H1 (cell line): ENCODE measurements around the gene FHAD1. TPM values are rescaled to one million over a fixed set of nuclear protein-coding genes. Genes with fewer than 3 reads are reported as not detected.

Experiments
- CTCF ChIA-PET: fragments of 300-600 bp; sonication (Branson Sonifier 250); formaldehyde crosslinking; loops from one replicate; lab custom pipeline; 2021; ENCODE audit not compliant: partially characterized antibody; lab: Charles Lee
- POLR2A ChIA-PET: fragments of 300-600 bp; sonication (Branson Sonifier 250); formaldehyde crosslinking; loops from one replicate; lab custom pipeline; 2021; ENCODE audit warnings: inconsistent platforms; ENCODE audit not compliant: partially characterized antibody; lab: Charles Lee
- DNase-seq, 2 experiments: peaks; one replicate each; pipeline versions ENCODE4 v3.0.0 to v3.0.0-alpha.2; 2010 to 2022; ENCODE audit warnings: low spot score in 2 of 2, low read depth in 1 of 2, mixed read lengths in 1 of 2
- FAIRE-seq: peaks from 2 replicates; lab custom pipeline; 2011; peaks lifted over from hg19 to GRCh38; lab: Jason Lieb, UNC
- H2AFZ ChIP-seq: 2 replicates; pipeline ENCODE4 v1.8.1; 2012; ENCODE audit warnings: low read length, inconsistent platforms
- H2AK5ac ChIP-seq: 2 replicates; pipeline ENCODE4 v1.6.1; 2013; ENCODE audit warnings: low read depth, low read length
- H2BK120ac ChIP-seq: replicated peaks from 2 replicates; pipeline ENCODE3; 2013; ENCODE audit warnings: low read depth, low read length, inconsistent platforms
- H2BK12ac ChIP-seq: 2 replicates; pipeline ENCODE4 v1.6.1; 2013; ENCODE audit warnings: low read depth, low read length
- H2BK15ac ChIP-seq: 2 replicates; pipeline ENCODE4 v1.6.1; 2013; ENCODE audit warnings: low read length
- H2BK20ac ChIP-seq: 2 replicates; pipeline ENCODE4 v1.6.1; 2013; ENCODE audit warnings: low read length
- H2BK5ac ChIP-seq: 2 replicates; pipeline ENCODE4 v1.6.1; 2013; ENCODE audit warnings: low read depth, low read length
- H3K14ac ChIP-seq: 2 replicates; pipeline ENCODE4 v1.6.1; 2013; ENCODE audit warnings: inconsistent platforms; ENCODE audit not compliant: insufficient read length
- H3K18ac ChIP-seq: 2 replicates; pipeline ENCODE4 v1.6.1; 2013; ENCODE audit warnings: low read length; ENCODE audit errors: extremely low read depth
- H3K23ac ChIP-seq: 2 replicates; pipeline ENCODE4 v1.6.1; 2013; ENCODE audit warnings: inconsistent platforms; ENCODE audit not compliant: insufficient read length
- H3K23me2 ChIP-seq: 2 replicates; pipeline ENCODE4 v1.6.1; 2013; ENCODE audit warnings: low read depth, low read length
- H3K27ac ChIP-seq: 2 replicates; pipeline ENCODE4 v1.6.1; 2011; ENCODE audit warnings: low read depth, low read length, inconsistent platforms
- H3K27me3 ChIP-seq, 4 experiments: replicated peaks in 1 of 4; 1 replicate in 1 of 4; 2 replicates in 3 of 4; pipeline versions ENCODE4 v1.6.1 to v1.8.1; 2011 to 2013; ENCODE audit warnings: low read length in 3 of 4, mild to moderate bottlenecking in 3 of 4, inconsistent platforms in 2 of 4, mixed read lengths in 2 of 4, moderate library complexity in 1 of 4; ENCODE audit not compliant: control insufficient read depth in 3 of 4, insufficient read depth in 3 of 4; ENCODE audit errors: extremely low read depth in 1 of 4
- H3K36me3 ChIP-seq, 4 experiments: 2 replicates each; pipeline versions ENCODE4 v1.6.1 to v1.8.1; 2011 to 2013; ENCODE audit warnings: mild to moderate bottlenecking in 4 of 4, low read length in 3 of 4, moderate library complexity in 2 of 4, control low read depth in 1 of 4, inconsistent platforms in 1 of 4; ENCODE audit not compliant: insufficient read depth in 4 of 4, control insufficient read depth in 2 of 4
- H3K4ac ChIP-seq: replicated peaks from 2 replicates; pipeline ENCODE3; 2013; ENCODE audit warnings: low read length, low read depth, mixed read lengths, inconsistent platforms; ENCODE audit not compliant: insufficient read length
- H3K4me1 ChIP-seq, 4 experiments: replicated peaks in 1 of 4; 1 replicate in 1 of 4; 2 replicates in 3 of 4; pipeline versions ENCODE4 v1.6.1 to v1.8.1; 2011 to 2013; ENCODE audit warnings: low read length in 3 of 4, inconsistent platforms in 2 of 4, mixed read lengths in 1 of 4; ENCODE audit not compliant: insufficient read depth in 4 of 4, control insufficient read depth in 3 of 4
- H3K4me2 ChIP-seq, 2 experiments: 2 replicates each; pipeline versions ENCODE4 v1.6.1 to v1.8.1; 2011 to 2013; ENCODE audit warnings: low read depth in 2 of 2, low read length in 2 of 2, control low read depth in 1 of 2, inconsistent platforms in 1 of 2, mild to moderate bottlenecking in 1 of 2; ENCODE audit not compliant: insufficient read depth in 1 of 2
- H3K4me3 ChIP-seq, 4 experiments: fragments of 200-600, 300-600 bp in 1 of 4; sonication (generic), shearing (Covaris generic), sonication (Bioruptor Twin) in 1 of 4; 2 replicates each; pipeline versions ENCODE4 v1.5.1 to v1.8.1; 2011 to 2016; ENCODE audit warnings: low read length in 4 of 4, low read depth in 3 of 4, control low read depth in 2 of 4, inconsistent platforms in 2 of 4, mild to moderate bottlenecking in 2 of 4, mixed read lengths in 1 of 4, moderate library complexity in 1 of 4; ENCODE audit not compliant: insufficient read depth in 2 of 4; ENCODE audit errors: extremely low read depth in 1 of 4
- H3K56ac ChIP-seq: replicated peaks from 2 replicates; pipeline ENCODE3; 2013; ENCODE audit warnings: low read depth, mild to moderate bottlenecking, mixed read lengths, low read length, inconsistent platforms; ENCODE audit not compliant: insufficient read length
- H3K79me1 ChIP-seq: 2 replicates; pipeline ENCODE4 v1.6.1; 2013; ENCODE audit warnings: low read depth, low read length, control low read depth
- H3K79me2 ChIP-seq, 2 experiments: 2 replicates each; pipeline versions ENCODE4 v1.6.1 to v1.8.1; 2012 to 2013; ENCODE audit warnings: low read length in 2 of 2, mild to moderate bottlenecking in 2 of 2, inconsistent platforms in 1 of 2; ENCODE audit not compliant: insufficient read depth in 2 of 2, control insufficient read depth in 1 of 2
- H3K9ac ChIP-seq, 4 experiments: replicated peaks in 1 of 4; 1 replicate in 1 of 4; 2 replicates in 3 of 4; pipeline versions ENCODE4 v1.6.1 to v1.8.1; 2011 to 2013; ENCODE audit warnings: low read depth in 3 of 4, low read length in 3 of 4, control low read depth in 2 of 4, mild to moderate bottlenecking in 2 of 4, moderate library complexity in 2 of 4, inconsistent platforms in 1 of 4; ENCODE audit errors: extremely low read depth in 1 of 4
- H3K9me3 ChIP-seq, 2 experiments: 2 replicates each; pipeline versions ENCODE4 v1.6.1 to v1.8.1; 2012 to 2013; ENCODE audit warnings: mild to moderate bottlenecking in 2 of 2, moderate library complexity in 2 of 2, control low read depth in 1 of 2, inconsistent platforms in 1 of 2, low read depth in 1 of 2, low read length in 1 of 2, mixed read lengths in 1 of 2; ENCODE audit not compliant: insufficient read depth in 2 of 2
- H4K20me1 ChIP-seq, 2 experiments: replicated peaks in 1 of 2; 2 replicates each; pipeline versions ENCODE3 to v1.8.1; 2011 to 2013; ENCODE audit warnings: inconsistent platforms in 2 of 2, low read length in 2 of 2, mild to moderate bottlenecking in 1 of 2; ENCODE audit not compliant: insufficient read depth in 2 of 2, control insufficient read depth in 1 of 2
- H4K5ac ChIP-seq: 2 replicates; pipeline ENCODE4 v1.6.1; 2013; ENCODE audit warnings: low read length, low read depth, mixed read lengths, inconsistent platforms; ENCODE audit not compliant: insufficient read length
- H4K8ac ChIP-seq: 2 replicates; pipeline ENCODE4 v1.8.0; 2013; ENCODE audit warnings: mild to moderate bottlenecking, moderate library complexity, low read length, inconsistent platforms; ENCODE audit not compliant: insufficient read depth; ENCODE audit errors: extremely low read depth
- H4K91ac ChIP-seq: replicated peaks from 2 replicates; pipeline ENCODE3; 2013; ENCODE audit warnings: low read length, mixed read lengths, inconsistent platforms; ENCODE audit not compliant: insufficient read length
- BRCA1 ChIP-seq: IDR thresholded peaks from 2 replicates; pipeline ENCODE4 v1.6.1; 2012; ENCODE audit warnings: low read depth, low read length, improper control_type of control experiment
- CBX8 ChIP-seq: fragments of 300-800, 300-1000 bp; sonication (generic); IDR thresholded peaks from 2 replicates; pipeline ENCODE4 v1.7.1; 2016; ENCODE audit warnings: low read depth, low read length, borderline replicate concordance
- CTCF ChIP-seq, 3 experiments: IDR thresholded peaks; 1 replicate in 2 of 3; 2 replicates in 1 of 3; pipeline versions ENCODE4 v1.5.1 to v1.6.1; 2011; ENCODE audit warnings: low read length in 3 of 3, mild to moderate bottlenecking in 3 of 3, inconsistent platforms in 2 of 3, low read depth in 1 of 3, moderate library complexity in 1 of 3; ENCODE audit not compliant: insufficient read depth in 1 of 3; ENCODE audit errors: control extremely low read depth in 1 of 3
- EZH2 ChIP-seq: fragments of 200-600 bp; sonication (generic); IDR thresholded peaks from 2 replicates; pipeline ENCODE4 v1.7.1; 2012; ENCODE audit warnings: low read depth, mild to moderate bottlenecking, moderate library complexity, low read length, inconsistent platforms; ENCODE audit not compliant: severe bottlenecking
- GTF2F1 ChIP-seq: IDR thresholded peaks from 2 replicates; pipeline ENCODE4 v1.6.1; 2012; ENCODE audit warnings: low read depth, low read length, improper control_type of control experiment, borderline replicate concordance
- NANOG ChIP-seq: IDR thresholded peaks from 2 replicates; pipeline ENCODE4 v1.6.1; 2011; ENCODE audit warnings: low read length, low read depth, mild to moderate bottlenecking, inconsistent platforms; ENCODE audit not compliant: insufficient read depth, poor library complexity, severe bottlenecking
- SIRT6 ChIP-seq: IDR thresholded peaks from one replicate; pipeline ENCODE4 v1.7.1; 2012; ENCODE audit warnings: low read length, inconsistent platforms
- SRF ChIP-seq: IDR thresholded peaks from 2 replicates; pipeline ENCODE4 v1.6.1; 2011; ENCODE audit warnings: mild to moderate bottlenecking, low read depth, low read length, moderate library complexity
- YY1 ChIP-seq: IDR thresholded peaks from 2 replicates; pipeline ENCODE4 v1.6.1; 2011; ENCODE audit warnings: low read depth, mild to moderate bottlenecking, low read length
- ZNF274 ChIP-seq: IDR thresholded peaks from 2 replicates; pipeline ENCODE4 v1.7.0; 2012; ENCODE audit warnings: low read length, borderline replicate concordance; ENCODE audit errors: extremely low read depth
- WGBS, 2 experiments: shearing (Covaris generic) in 1 of 2; methylation state at CpG; one replicate each; pipeline versions ENCODE4 v1.1.6 to v1.1.7; 2013 to 2015; ENCODE audit warnings: low lambda C conversion rate in 2 of 2, mixed read lengths in 2 of 2, inconsistent platforms in 1 of 2, low coverage in 1 of 2, missing lambda C conversion rate in 1 of 2; ENCODE audit not compliant: insufficient replicate concordance in 2 of 2, insufficient coverage in 1 of 2, insufficient read length in 1 of 2; ENCODE audit errors: extremely low coverage in 1 of 2, missing lambda C conversion rate in 1 of 2; 5-methylcytosine and 5-hydroxymethylcytosine counted together
- polyA plus RNA-seq, 7 experiments: library from polyadenylated mRNA; depleted of rRNA in 3 of 7; stranded (reverse) in 5 of 7; unstranded in 2 of 7; fragments of >200 nt in 5 of 7; fragments of 200-250 nt in 2 of 7; gene quantifications; 1 replicate in 5 of 7; 2 replicates in 1 of 7; 4 replicates in 1 of 7; pipeline versions ENCODE4 v1.2.1 to v1.2.3, GENCODE V29; 2011 to 2013; ENCODE audit warnings: missing spikeins in 2 of 7, mixed read lengths in 2 of 7
- total RNA-seq: library from RNA; stranded (reverse); fragmentation: NEBNext Ultra II Directional; extraction: Animal tissue kit (Norgen Biotek cat#: 25700); gene quantifications from 2 replicates; pipeline ENCODE4 v1.2.1, GENCODE V29; 2021
- TF ChIP-seq, protein P1 (sequence below): IDR thresholded peaks from 2 replicates; pipeline ENCODE4 v1.6.1; 2012; ENCODE audit warnings: inconsistent platforms

Gene FHAD1
- total and polyA plus RNA-seq, 2 of the 8 experiments (the other 6 are each of a cell fraction or from before 2014, with no cell fraction given): 0.39 to 0.69 TPM

GRCh38 chr1:15236746-15237145 is 10.3 kb upstream of the FHAD1 start:
- H3K4ac ChIP-seq: no peak overlapping the region
- no peak overlapping the region for H4K91ac ChIP-seq
- CTCF ChIA-PET: interaction anchor here (1.0 to 2.2 kb wide), 6 partner anchors 11 to 67 kb away, joined by 3 to 9 read pairs (median 4); no protein-coding TSS in a partner anchor
- FAIRE-seq: no peak
- no peaks in the 10 kb centered on the region for H3K79me1 ChIP-seq
- no peak overlapping the region for H3K4me2 ChIP-seq
- H3K9ac ChIP-seq: no peak overlapping the region
- no peak overlapping the region for H4K8ac ChIP-seq
- no peak overlapping the region for H4K5ac ChIP-seq
- no peak overlapping the region for H2BK120ac ChIP-seq
- no peak overlapping the region for H3K27ac ChIP-seq
- no peaks in the 10 kb centered on the region for H3K27me3 ChIP-seq
- no peak overlapping the region for H2AK5ac ChIP-seq
- no peak overlapping the region for H2BK12ac ChIP-seq
- 94% methylated on average over 9 of the region's 9 CpGs; no CpG with 5 or more reads in 1 of the 2 experiments for WGBS, 2 experiments
- no peaks in the 10 kb centered on the region for H3K79me2 ChIP-seq
- H3K23me2 ChIP-seq: no peaks in the 10 kb centered on the region
- H3K36me3 ChIP-seq: no peaks in the 10 kb centered on the region
- no peak for DNase-seq
- H3K23ac ChIP-seq: no peak overlapping the region
- H2BK20ac ChIP-seq: no peak overlapping the region
- no peak overlapping the region for H2BK5ac ChIP-seq
- H3K18ac ChIP-seq: no peak overlapping the region
- TF ChIP-seq, protein P1, sequence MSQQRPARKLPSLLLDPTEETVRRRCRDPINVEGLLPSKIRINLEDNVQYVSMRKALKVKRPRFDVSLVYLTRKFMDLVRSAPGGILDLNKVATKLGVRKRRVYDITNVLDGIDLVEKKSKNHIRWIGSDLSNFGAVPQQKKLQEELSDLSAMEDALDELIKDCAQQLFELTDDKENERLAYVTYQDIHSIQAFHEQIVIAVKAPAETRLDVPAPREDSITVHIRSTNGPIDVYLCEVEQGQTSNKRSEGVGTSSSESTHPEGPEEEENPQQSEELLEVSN: no peak
- TF ChIP-seq CBX8 (no peak), EZH2 (no peak), NANOG (no peak), YY1 (no peak), BRCA1 (no peak), SRF (no peak), SIRT6 (no peak), GTF2F1 (no peak), ZNF274 (no peak), CTCF (IDR thresholded peaks at IDR 0.05; ENCODE audit: control extremely low read depth in 1 of 3, insufficient read depth in 1 of 3, low read depth in 1 of 3, low read length in 3 of 3) (no peak)
- TF ChIP-seq, all 59 proteins: peak for 0
- no peaks in the 10 kb centered on the region for H4K20me1 ChIP-seq
- no peak overlapping the region for H3K56ac ChIP-seq
- no peak overlapping the region for H3K14ac ChIP-seq
- POLR2A ChIA-PET: no interaction called here
- H2BK15ac ChIP-seq: no peak overlapping the region
- no peaks in the 10 kb centered on the region for H3K9me3 ChIP-seq
- H2AFZ ChIP-seq: peak overlapping the region; percentile 72
- no peak overlapping the region for H3K4me3 ChIP-seq
- peaks cover 0 to 4% (median 1%) of the 10 kb centered on the region in 4 experiments; a peak in 3 of 7 replicates for H3K4me1 ChIP-seq
